Endodermal cell (in vitro differentiated cells): ENCODE results near the gene MAD2L2. TPM values are rescaled to one million over a fixed set of nuclear protein-coding genes. Genes with fewer than 3 reads are reported as not detected.
A peak's percentile ranks its signal among the peaks of the same experiment; 100 is the strongest.
"Not testable (repeated sequence)": the region's sequence is repeated elsewhere in the genome, so short reads cannot be mapped to it uniquely, and the experiment has no call there.

Experiments
- DNase-seq: peaks from one replicate; pipeline ENCODE4 v3.0.0-alpha.2; 2017
- H3K27ac ChIP-seq: 2 replicates; pipeline ENCODE4 v1.5.1; 2013; ENCODE audit warnings: mild to moderate bottlenecking, low read depth, low read length, moderate library complexity
- H3K27me3 ChIP-seq: 2 replicates; pipeline ENCODE4 v1.6.1; 2013; ENCODE audit warnings: mild to moderate bottlenecking, low read length, moderate library complexity; ENCODE audit not compliant: insufficient read depth, control insufficient read depth, poor library complexity, severe bottlenecking
- H3K36me3 ChIP-seq: 2 replicates; pipeline ENCODE4 v1.7.0; 2013; ENCODE audit warnings: mild to moderate bottlenecking, low read length, moderate library complexity; ENCODE audit not compliant: control insufficient read depth, insufficient read depth
- H3K4me1 ChIP-seq: one replicate; pipeline ENCODE4 v1.7.0; 2013; ENCODE audit warnings: low read length; ENCODE audit not compliant: control insufficient read depth, insufficient read depth
- H3K4me3 ChIP-seq: 2 replicates; pipeline ENCODE4 v1.5.1; 2013; ENCODE audit warnings: mild to moderate bottlenecking, low read length, moderate library complexity
- H3K9ac ChIP-seq: 2 replicates; pipeline ENCODE4 v1.6.1; 2013; ENCODE audit warnings: mild to moderate bottlenecking, low read length, moderate library complexity; ENCODE audit not compliant: poor library complexity, severe bottlenecking; ENCODE audit errors: extremely low read depth
- H3K9me3 ChIP-seq: 2 replicates; pipeline ENCODE4 v1.6.1; 2013; ENCODE audit warnings: mild to moderate bottlenecking, low read length, moderate library complexity; ENCODE audit not compliant: control insufficient read depth
- H3K27ac Mint-ChIP-seq: 2 replicates; pipeline ENCODE4 v1.8.0; 2020; ENCODE audit warnings: mixed read lengths
- H3K27me3 Mint-ChIP-seq: 2 replicates; pipeline ENCODE4 v1.8.0; 2021; ENCODE audit warnings: mild to moderate bottlenecking, mixed read lengths; ENCODE audit not compliant: insufficient read depth
- H3K36me3 Mint-ChIP-seq: 2 replicates; pipeline ENCODE4 v1.8.0; 2020; ENCODE audit warnings: low read depth, mixed read lengths
- H3K4me1 Mint-ChIP-seq: 2 replicates; pipeline ENCODE4 v1.8.0; 2020; ENCODE audit warnings: mixed read lengths
- H3K4me3 Mint-ChIP-seq: 2 replicates; pipeline ENCODE4 v1.8.0; 2020; ENCODE audit warnings: mild to moderate bottlenecking, moderate library complexity, mixed read lengths
- H3K9me3 Mint-ChIP-seq: 2 replicates; pipeline ENCODE4 v1.8.0; 2020; ENCODE audit warnings: mild to moderate bottlenecking, mixed read lengths
- WGBS, 2 experiments: methylation state at CpG; one replicate each; pipeline versions ENCODE4 v1.1.5 to v1.1.7; 2013; ENCODE audit warnings: missing lambda C conversion rate in 2 of 2, mixed read lengths in 1 of 2; ENCODE audit not compliant: insufficient coverage in 1 of 2, insufficient read length in 1 of 2; 5-methylcytosine and 5-hydroxymethylcytosine counted together
- total RNA-seq, 2 donors: library from RNA; stranded (reverse); fragmentation: NEBNext Ultra II Directional in 1 of 2; extraction: Animal tissue kit (Norgen Biotek cat#: 25700) in 1 of 2; gene quantifications; 2 replicates in 1 of 2; 3 replicates in 1 of 2; pipeline ENCODE4 v1.2.1, GENCODE V29; 2021
- TF ChIP-seq, protein P1 (sequence below): fragments of 200-600 bp; sonication (generic); conservative IDR thresholded peaks from 2 replicates; pipeline ENCODE4 v1.5.0; 2021; ENCODE audit warnings: antibody characterized with exemption, mild to moderate bottlenecking

Gene MAD2L2
- total RNA-seq, 2 donors from 2014 or later: 128 to 132 TPM

DNA sequence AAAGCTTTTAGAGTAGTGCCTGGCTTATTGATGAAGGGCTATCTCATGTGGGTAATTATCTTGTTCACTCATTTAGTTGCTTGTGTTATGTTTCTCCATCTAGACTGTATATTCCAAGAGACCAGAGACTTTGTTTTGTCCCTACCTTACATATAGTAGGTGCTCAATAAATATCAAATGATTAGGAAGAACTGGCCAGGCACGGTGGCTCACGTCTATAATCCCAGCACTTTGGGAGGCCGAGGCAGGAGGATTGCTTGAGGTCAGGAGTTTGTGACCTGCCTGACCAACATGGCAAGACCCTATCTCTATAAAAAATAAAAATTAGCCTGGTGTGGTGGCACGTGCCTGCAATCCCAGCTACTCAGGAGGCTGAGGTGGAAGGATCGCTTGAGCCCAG, 35.7 kb downstream of the MAD2L2 start:
- WGBS, 2 experiments: 85 to 93% methylated on average over 5 of the region's 5 CpGs
- no peak overlapping the region for H3K4me3 ChIP-seq
- Mint-ChIP-seq H3K4me1 (peaks cover 7% of the 10 kb centered on the region), H3K27me3 (peaks cover 15% of the 10 kb centered on the region), H3K36me3 (no peaks in the 10 kb centered on the region), H3K9me3 (no peaks in the 10 kb centered on the region), H3K4me3 (no peak overlapping the region), H3K27ac (no peak overlapping the region)
- H3K9me3 ChIP-seq: no peaks in the 10 kb centered on the region
- no peak overlapping the region for H3K9ac ChIP-seq
- TF ChIP-seq, protein P1, sequence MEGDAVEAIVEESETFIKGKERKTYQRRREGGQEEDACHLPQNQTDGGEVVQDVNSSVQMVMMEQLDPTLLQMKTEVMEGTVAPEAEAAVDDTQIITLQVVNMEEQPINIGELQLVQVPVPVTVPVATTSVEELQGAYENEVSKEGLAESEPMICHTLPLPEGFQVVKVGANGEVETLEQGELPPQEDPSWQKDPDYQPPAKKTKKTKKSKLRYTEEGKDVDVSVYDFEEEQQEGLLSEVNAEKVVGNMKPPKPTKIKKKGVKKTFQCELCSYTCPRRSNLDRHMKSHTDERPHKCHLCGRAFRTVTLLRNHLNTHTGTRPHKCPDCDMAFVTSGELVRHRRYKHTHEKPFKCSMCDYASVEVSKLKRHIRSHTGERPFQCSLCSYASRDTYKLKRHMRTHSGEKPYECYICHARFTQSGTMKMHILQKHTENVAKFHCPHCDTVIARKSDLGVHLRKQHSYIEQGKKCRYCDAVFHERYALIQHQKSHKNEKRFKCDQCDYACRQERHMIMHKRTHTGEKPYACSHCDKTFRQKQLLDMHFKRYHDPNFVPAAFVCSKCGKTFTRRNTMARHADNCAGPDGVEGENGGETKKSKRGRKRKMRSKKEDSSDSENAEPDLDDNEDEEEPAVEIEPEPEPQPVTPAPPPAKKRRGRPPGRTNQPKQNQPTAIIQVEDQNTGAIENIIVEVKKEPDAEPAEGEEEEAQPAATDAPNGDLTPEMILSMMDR: no peak
- H3K27ac ChIP-seq: no peak overlapping the region
- H3K36me3 ChIP-seq: no peaks in the 10 kb centered on the region
- no peak for DNase-seq
- peaks cover 22% of the 10 kb centered on the region for H3K27me3 ChIP-seq
- H3K4me1 ChIP-seq: no peaks in the 10 kb centered on the region

DNA sequence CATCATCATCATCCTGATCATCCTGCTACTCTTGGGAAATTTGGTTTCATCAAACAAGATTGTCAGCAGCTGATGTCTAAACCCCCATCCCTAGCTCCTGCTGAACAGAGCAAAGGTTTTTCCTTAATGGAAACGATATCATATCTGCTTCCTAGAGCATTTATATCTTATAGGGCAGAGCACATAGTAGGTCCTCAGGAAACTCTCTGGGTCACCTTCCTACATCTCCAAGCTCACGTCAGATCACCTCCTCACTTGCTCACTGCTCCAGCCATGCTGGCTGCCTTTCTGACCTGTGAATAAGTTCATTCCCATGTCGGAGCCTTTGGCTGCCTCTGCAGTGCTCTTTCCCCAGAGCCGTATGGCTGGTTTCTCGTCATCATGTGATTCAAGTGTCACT, 37.2 kb downstream of the MAD2L2 start:
- Histone ChIP-seq H3K9ac (no peak overlapping the region), H3K4me1 (no peaks in the 10 kb centered on the region), H3K4me3 (no peak overlapping the region), H3K36me3 (no peaks in the 10 kb centered on the region), H3K27me3 (peaks cover 10% of the 10 kb centered on the region), H3K9me3 (no peaks in the 10 kb centered on the region), H3K27ac (no peak overlapping the region)
- Mint-ChIP-seq H3K27me3 (peaks cover 3% of the 10 kb centered on the region), H3K9me3 (no peaks in the 10 kb centered on the region), H3K36me3 (no peaks in the 10 kb centered on the region), H3K27ac (no peak overlapping the region), H3K4me1 (peaks cover 4% of the 10 kb centered on the region), H3K4me3 (no peak overlapping the region)
- TF ChIP-seq, protein P1: no peak
- no peak for DNase-seq
- 78 to 80% methylated on average over 5 of the region's 5 CpGs for WGBS, 2 experiments

DNA sequence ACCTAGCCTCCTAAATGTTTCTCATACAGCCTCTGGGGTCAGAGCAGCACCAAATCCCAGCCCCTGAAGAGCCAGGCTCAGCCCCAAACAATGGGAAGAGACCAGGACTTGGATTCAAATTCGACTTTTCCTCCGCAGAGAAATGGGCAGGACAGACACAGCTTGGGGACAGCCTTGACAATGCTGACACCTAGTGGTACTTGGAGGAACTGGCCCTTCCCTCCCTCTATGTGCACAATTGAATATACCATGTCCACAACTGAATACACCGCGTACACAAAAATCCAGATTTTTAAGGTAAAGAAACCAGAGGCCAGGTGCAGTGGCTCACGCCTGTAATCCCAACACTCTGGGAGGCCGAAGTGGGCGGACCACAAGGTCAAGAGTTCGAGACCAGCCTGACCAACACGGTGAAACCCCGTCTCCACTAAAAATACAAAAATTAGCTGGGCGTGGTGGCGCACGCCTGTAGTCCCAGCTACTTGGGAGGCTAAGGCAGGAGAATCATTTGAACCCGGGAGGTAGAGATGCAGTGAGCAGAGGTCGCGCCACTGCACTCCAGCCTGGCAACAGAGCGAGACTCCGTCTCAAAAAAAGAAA, 38.4 kb downstream of the MAD2L2 start:
- H3K4me3 ChIP-seq, H3K27ac ChIP-seq, H3K36me3 ChIP-seq, H3K4me1 Mint-ChIP-seq, H3K9ac ChIP-seq, H3K36me3 Mint-ChIP-seq, H3K9me3 ChIP-seq, H3K27ac Mint-ChIP-seq, H3K9me3 Mint-ChIP-seq, H3K27me3 ChIP-seq, H3K4me1 ChIP-seq, H3K4me3 Mint-ChIP-seq, H3K27me3 Mint-ChIP-seq: not testable (repeated sequence)
- 44 to 61% methylated on average over 13 to 18 of the region's 18 CpGs for WGBS, 2 experiments
- peak; percentile 87 for DNase-seq
- TF ChIP-seq, protein P1: peak; percentile 98
